Left cardiac atrium (tissue), 4 donors: ENCODE measurements around the gene APLF. TPM values are rescaled to one million over a fixed set of nuclear protein-coding genes. Genes with fewer than 3 reads are reported as not detected.
"Not testable (repeated sequence)": the region's sequence is repeated elsewhere in the genome, so short reads cannot be mapped to it uniquely, and the experiment has no call there.

Experiments
- ATAC-seq, 2 donors: fragments of 200-7000 bp; cut with Tn5 transposase; one replicate each; pipeline ENCODE4 v1.9.1; 2020; ENCODE audit warnings: mild to moderate bottlenecking in 2 of 2, moderate library complexity in 2 of 2
- DNase-seq: peaks from one replicate; pipeline ENCODE4 v3.0.0-alpha.2; 2020
- intact Hi-C, 2 donors: fragments of 100-400 bp; cut with DNase I; formaldehyde crosslinking; loops; one replicate each; pipeline versions ENCODE4 v1.14.1 to v1.15.1; 2022 to 2023
- total RNA-seq, 2 donors: library from RNA; stranded (reverse); fragmentation: NEBNext Ultra II Directional; extraction: Animal tissue kit (Norgen Biotek cat#: 25700); gene quantifications; one replicate each; pipeline ENCODE4 v1.2.1, GENCODE V29; 2021
- donor health status: DM: no; HTN: yes; CAD: no.
- donor health status: DM: no; HTN: yes; CAD: no; lungs with severe emphysema.
- donor health status: DM: yes; HTN: yes; CAD: no.
- donor health status: Dilated cardiomyopathy.

APLF gene
- total RNA-seq, 2 donors from 2014 or later, result 4.6 to 5.5 TPM

GRCh38 chr2:68466778-68467076 is 658 bp upstream of the APLF start:
- ATAC-seq (peak; percentile 15 to 20), DNase-seq (no peak)
- intact Hi-C loops, result loop anchor here in 1 of 2 donors (10.0 kb wide), 2 partner anchors 248 to 458 kb away; no protein-coding TSS in a partner anchor

DNA sequence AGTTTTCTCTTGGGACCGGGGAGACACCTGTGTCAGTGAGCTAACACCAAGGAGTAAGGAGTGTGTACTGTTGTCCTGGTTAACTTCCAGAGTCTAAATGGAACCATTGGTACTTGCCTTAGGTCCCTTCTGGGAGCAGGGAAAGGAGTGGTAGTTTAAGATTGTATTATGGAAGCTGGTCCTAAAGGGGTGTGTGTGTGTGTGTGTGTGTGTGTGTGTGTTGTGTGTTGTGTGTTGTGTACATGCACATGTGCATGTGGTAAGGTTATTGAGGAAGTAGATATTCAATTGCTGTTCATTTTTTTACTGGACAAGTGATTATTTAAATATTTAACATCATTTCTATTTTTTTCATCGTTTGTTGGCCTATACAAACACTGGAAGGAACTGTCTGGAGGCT is 1.4 kb downstream of the APLF start:
- intact Hi-C loops, result loop anchor here in 1 of 2 donors (10.0 kb wide), 2 partner anchors 246 to 456 kb away; no protein-coding TSS in a partner anchor
- ATAC-seq (no peak), DNase-seq (no peak)

GRCh38 chr2:68469935-68470334 is 2.5 kb downstream of the APLF start:
- ATAC-seq (no peak), DNase-seq (no peak)
- intact Hi-C loops, result loop anchor here in 1 of 2 donors (10.0 kb wide), 2 partner anchors 245 to 455 kb away; no protein-coding TSS in a partner anchor

DNA sequence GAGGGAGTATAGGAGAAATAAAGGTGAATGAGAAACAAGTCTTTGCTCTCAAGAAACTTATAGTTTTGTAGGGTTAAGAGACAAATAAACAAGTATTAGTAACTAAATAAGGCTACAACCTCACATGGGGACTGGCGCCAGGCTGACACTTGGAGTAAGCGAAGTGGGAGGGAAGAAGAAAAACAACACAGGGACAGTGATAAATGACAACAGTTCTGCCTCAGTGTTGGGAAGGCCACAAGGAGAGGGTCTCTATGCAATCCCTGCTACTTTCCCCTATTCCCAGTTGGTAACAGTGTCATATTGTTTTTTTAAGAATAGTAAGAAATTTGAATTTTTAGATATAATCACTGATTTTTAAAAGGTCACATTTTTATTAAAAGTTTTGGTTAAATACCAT is 4.0 kb downstream of the APLF start:
- DNase-seq (no peak), ATAC-seq (no peak)
- intact Hi-C loops, result no loop called here

GRCh38 chr2:68472796-68473414 is 5.5 kb downstream of the APLF start:
- ATAC-seq (no peak), DNase-seq (no peak)
- intact Hi-C loops, result no loop called here

DNA sequence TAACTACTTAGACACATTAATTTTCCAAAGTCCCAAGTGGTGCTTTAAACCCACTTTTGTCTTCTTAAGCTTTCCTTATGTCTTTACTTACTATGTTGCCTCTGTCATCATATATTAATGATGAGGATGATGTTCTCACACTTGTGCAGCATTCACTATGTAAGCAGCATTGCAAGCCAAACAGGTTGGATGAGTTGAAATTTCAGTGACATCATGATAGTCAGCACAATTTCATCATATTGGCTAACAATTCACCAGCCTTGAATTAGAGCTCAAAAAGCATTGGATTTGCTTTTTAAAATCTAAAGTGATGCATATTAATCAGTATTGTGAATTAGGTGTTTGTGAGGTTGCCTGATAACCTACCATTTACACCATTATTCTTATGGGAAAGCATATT is 7.7 kb downstream of the APLF start:
- no peak for ATAC-seq
- intact Hi-C loops, result no loop called here
- DNase-seq, result no peak

GRCh38 chr2:68475576-68475975 is 8.2 kb downstream of the APLF start:
- no peak for ATAC-seq
- intact Hi-C loops, result no loop called here
- DNase-seq, result no peak

GRCh38 chr2:68476454-68476853 is 9.1 kb downstream of the APLF start:
- DNase-seq (no peak), ATAC-seq (no peak)
- intact Hi-C loops, result no loop called here

DNA sequence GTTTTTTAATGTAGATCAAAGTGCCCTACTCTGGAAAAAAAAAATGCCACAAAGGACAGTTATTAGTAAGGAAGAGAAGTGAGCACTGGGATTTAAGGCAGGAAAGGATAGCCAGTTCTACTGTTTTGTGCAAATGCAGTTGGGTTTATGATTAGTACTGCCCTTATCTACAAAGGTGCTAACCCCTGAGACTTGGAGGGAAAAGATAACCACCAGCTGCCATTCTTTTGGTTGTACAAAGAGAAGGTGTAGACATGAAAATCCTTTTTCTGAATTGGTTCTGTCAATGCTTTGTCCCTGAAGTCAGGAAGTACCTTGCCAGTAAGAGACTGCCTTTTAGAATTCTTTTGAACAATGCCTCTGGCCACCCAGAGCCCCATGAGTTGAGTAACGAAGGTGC is 11.3 kb downstream of the APLF start:
- no peak for ATAC-seq
- intact Hi-C loops, result no loop called here

DNA sequence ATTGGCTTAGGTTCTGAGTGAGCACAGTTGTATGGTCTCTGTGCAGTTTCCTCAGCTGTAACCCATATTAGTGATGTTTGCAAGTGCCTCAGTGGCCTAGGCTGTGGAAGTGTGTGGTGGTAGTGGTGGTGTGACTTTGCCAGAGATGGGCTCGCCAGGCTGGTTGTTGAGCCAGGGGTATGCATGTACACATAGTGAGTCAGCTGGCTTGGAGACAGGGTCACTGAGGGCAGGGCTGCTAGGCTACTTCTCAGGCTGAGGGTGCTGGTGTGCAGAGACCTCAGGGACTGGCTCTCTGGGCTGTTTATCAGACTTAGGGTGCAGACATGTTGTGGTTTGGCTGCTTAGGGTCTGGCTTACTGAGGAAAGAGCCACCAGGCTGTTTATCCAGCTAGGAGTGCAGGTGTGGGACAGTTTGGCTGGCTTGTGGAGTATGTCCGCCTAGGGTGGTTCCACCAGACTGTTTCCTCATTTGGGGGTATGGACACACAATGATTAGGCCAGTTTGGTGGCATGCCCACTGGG is 15.0 kb downstream of the APLF start:
- DNase-seq (no peak), ATAC-seq (no peak)
- intact Hi-C loops, result loop anchor here in 1 of 2 donors (10.0 kb wide), 1 partner anchor 112 kb away; no protein-coding TSS in a partner anchor

More for the DNA sequence above, 11.3 kb downstream of the APLF start:
- no peak for DNase-seq

- ATAC-seq, result no peak
- intact Hi-C loops, result loop anchor here in 1 of 2 donors (10.0 kb wide), 1 partner anchor 112 kb away; no protein-coding TSS in a partner anchor
- no peak for DNase-seq
Observed at GRCh38 chr2:68483011-68483410, 15.6 kb downstream of the APLF start.

GRCh38 chr2:68487773-68488355 is 20.5 kb downstream of the APLF start:
- DNase-seq (no peak), ATAC-seq (no peak)
- intact Hi-C loops, result loop anchor here in 1 of 2 donors (2.0 to 10.0 kb wide), 2 partner anchors 107 to 437 kb away; no protein-coding TSS in a partner anchor

DNA sequence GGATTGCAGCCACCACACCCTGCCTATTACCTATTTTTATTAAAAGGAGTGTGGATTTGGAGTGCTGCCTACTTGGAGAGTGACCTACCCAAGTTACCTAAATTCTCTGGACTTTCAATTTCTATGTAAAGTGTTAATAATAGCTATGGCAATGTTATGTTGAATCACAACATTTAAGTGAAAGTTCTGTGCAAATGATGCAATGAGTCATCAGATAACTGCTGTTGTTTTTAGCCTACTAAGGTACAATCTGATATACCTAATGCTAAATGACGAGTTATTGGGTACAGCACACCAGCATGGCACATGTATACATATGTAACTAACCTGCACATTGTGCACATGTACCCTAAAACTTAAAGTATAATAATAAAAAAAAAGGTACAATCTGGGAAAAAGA is 21.2 kb downstream of the APLF start:
- not testable (repeated sequence) for DNase-seq, ATAC-seq
- intact Hi-C loops, result loop anchor here in 1 of 2 donors (2.0 to 10.0 kb wide), 2 partner anchors 106 to 436 kb away; no protein-coding TSS in a partner anchor

- intact Hi-C loops, result loop anchor here in 1 of 2 donors (2.0 to 10.0 kb wide), 2 partner anchors 106 to 436 kb away; no protein-coding TSS in a partner anchor
- no peak for ATAC-seq
Observed at GRCh38 chr2:68489282-68489681, 21.9 kb downstream of the APLF start.

GRCh38 chr2:68491582-68491981 is 24.2 kb downstream of the APLF start:
- intact Hi-C loops, result no loop called here
- no peak for ATAC-seq
- DNase-seq, result no peak

More at GRCh38 chr2:68489282-68489681, 21.9 kb downstream of the APLF start:
- no peak for DNase-seq

GRCh38 chr2:68499133-68499532 is 31.7 kb downstream of the APLF start:
- DNase-seq (no peak), ATAC-seq (no peak)
- intact Hi-C loops, result no loop called here

DNA sequence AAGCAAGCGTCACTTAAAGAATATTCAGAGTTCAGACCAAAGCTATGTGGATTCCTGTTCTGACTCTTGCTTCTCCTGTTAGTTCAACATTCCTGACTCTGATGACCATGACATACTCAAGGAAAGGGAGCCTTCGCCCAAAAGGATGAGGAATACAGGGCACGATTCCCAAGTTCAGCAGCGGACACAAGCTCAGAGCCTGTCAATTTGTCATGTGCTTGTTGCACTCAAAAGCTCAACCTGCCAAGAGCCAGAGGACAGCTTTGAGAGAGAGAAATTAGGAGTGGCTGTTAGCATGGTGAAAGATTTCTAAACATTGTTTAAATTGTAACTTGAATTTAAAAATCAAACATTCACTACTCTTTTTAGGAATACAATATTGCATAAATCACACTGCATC is 33.3 kb downstream of the APLF start:
- DNase-seq (no peak), ATAC-seq (no peak)
- intact Hi-C loops, result no loop called here

GRCh38 chr2:68501768-68502167 is 34.4 kb downstream of the APLF start:
- ATAC-seq (no peak), DNase-seq (no peak)
- intact Hi-C loops, result no loop called here

DNA sequence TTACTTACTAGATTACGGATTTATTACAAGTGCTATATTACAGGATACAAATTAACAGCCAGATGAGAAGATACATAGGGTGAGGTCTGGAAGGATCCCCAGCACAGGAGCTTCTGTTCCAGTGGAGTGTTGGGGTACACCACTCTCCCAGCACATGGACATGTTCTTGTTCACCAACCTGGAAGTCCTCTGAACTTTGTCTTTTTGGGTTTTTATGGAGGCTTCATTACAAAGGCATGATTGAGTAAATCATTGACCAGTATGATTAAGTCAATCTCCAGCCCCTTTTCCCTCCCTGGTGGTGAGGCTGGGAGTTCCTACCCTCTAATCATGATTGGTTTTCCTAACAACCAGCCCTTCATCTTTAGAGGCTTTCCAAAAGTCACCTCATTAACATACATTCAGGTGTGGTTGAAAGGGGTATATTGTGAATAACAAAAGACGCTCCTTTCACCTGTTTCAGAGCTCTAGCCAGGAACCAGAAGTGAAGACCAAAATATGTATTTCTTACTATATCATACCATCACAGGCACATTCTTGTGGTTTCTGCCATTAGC is 38.3 kb downstream of the APLF start:
- intact Hi-C loops, result no loop called here
- ATAC-seq (no peak), DNase-seq (no peak)

GRCh38 chr2:68506170-68506569 is 38.8 kb downstream of the APLF start:
- intact Hi-C loops, result no loop called here

More at GRCh38 chr2:68506170-68506569, 38.8 kb downstream of the APLF start:
- no peak for DNase-seq
- ATAC-seq, result no peak
